HG03442 (cell line): Measurements from ENCODE around the gene ZNF25.
A peak's percentile ranks its signal among the peaks of the same experiment; 100 is the strongest.
"Not testable (repeated sequence)": the region's sequence is repeated elsewhere in the genome, so short reads cannot be mapped to it uniquely, and the experiment has no call there.

Experiments
- ATAC-seq: cut with Tn5 transposase; IDR thresholded peaks from one replicate; pipeline ENCODE4 v1.9.1; 2021; ENCODE audit warnings: mild to moderate bottlenecking, moderate library complexity; ENCODE audit not compliant: unreplicated experiment

ZNF25 gene

GRCh38 chr10:37976091-37976879 lies at the start of gene ZNF25:
Gene ZNF25 (minus strand): TSS chr10:37976647. CDS start chr10:37971722, 4,925 bp downstream.
- ATAC-seq: peak; percentile 93

GRCh38 chr10:38025283-38025682 lies 48.8 kb upstream of the ZNF25 start:
- peak; percentile 82 for ATAC-seq

- not testable (repeated sequence) for ATAC-seq
These were observed 42.7 kb upstream of the ZNF25 start for GRCh38 chr10:38019124-38019523.

GRCh38 chr10:38016354-38016753 lies 39.9 kb upstream of the ZNF25 start:
- ATAC-seq: no peak

GRCh38 chr10:38010119-38010903 lies 33.9 kb upstream of the ZNF25 start, which contains the start of gene ZNF33A:
Gene ZNF33A (plus strand): TSS chr10:38010675. CDS start chr10:38012342, 1,667 bp downstream.
- peak; percentile 82 for ATAC-seq

GRCh38 chr10:38007991-38008390 lies 31.5 kb upstream of the ZNF25 start:
- no peak for ATAC-seq

GRCh38 chr10:38007551-38007950 lies 31.1 kb upstream of the ZNF25 start:
- ATAC-seq: no peak

- no peak for ATAC-seq
These were observed 27.1 kb upstream of the ZNF25 start for GRCh38 chr10:38003588-38003987.

GRCh38 chr10:38003026-38003425 lies 26.6 kb upstream of the ZNF25 start:
- ATAC-seq: no peak

GRCh38 chr10:38000474-38000873 lies 24.0 kb upstream of the ZNF25 start:
- not testable (repeated sequence) for ATAC-seq

- not testable (repeated sequence) for ATAC-seq
These were observed 22.5 kb upstream of the ZNF25 start for GRCh38 chr10:37998920-37999319.

- ATAC-seq: peak; percentile 42
These were observed 15.6 kb upstream of the ZNF25 start for GRCh38 chr10:37992083-37992482.

- no peak for ATAC-seq
These were observed 15.2 kb upstream of the ZNF25 start for GRCh38 chr10:37991655-37992054.

GRCh38 chr10:37976880-37977203 lies 395 bp upstream of the ZNF25 start:
- no peak for ATAC-seq

GRCh38 chr10:37975401-37975991 lies 951 bp downstream of the ZNF25 start:
- ATAC-seq: no peak

- ATAC-seq: no peak
These were observed 4.1 kb downstream of the ZNF25 start for GRCh38 chr10:37972396-37972795.

GRCh38 chr10:37965006-37965405 lies 11.4 kb downstream of the ZNF25 start:
- ATAC-seq: no peak

GRCh38 chr10:37960591-37961137 lies 15.8 kb downstream of the ZNF25 start:
- ATAC-seq: no peak

GRCh38 chr10:37957841-37958240 lies 18.6 kb downstream of the ZNF25 start:
- ATAC-seq: no peak

GRCh38 chr10:37952926-37953325 lies 23.5 kb downstream of the ZNF25 start:
- no peak for ATAC-seq

- ATAC-seq: no peak
These were observed 24.2 kb downstream of the ZNF25 start for GRCh38 chr10:37952043-37952755.
